ENCODE measurements around the gene RPL31.

DNA sequence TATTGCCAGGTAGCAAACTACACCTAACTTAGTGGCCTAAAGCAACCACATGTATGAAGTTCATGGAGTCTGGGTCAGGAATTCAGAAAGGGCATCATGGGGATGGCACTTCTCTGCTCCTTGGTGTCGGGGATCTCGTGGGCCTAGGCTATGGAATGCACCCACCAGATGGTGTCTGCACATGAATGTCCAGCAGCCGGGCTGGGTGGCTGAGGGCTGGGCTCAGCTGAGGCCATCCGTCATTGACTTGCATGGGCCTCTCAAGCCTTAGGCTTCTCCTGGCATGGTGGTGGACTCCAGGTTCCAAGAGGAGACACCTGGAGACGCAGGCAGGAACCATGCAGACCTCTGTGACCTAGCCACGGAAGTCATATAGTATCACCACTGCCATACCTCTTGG lies 26.0 kb upstream of the RPL31 start:
- TF ChIP-seq, protein P1, sequence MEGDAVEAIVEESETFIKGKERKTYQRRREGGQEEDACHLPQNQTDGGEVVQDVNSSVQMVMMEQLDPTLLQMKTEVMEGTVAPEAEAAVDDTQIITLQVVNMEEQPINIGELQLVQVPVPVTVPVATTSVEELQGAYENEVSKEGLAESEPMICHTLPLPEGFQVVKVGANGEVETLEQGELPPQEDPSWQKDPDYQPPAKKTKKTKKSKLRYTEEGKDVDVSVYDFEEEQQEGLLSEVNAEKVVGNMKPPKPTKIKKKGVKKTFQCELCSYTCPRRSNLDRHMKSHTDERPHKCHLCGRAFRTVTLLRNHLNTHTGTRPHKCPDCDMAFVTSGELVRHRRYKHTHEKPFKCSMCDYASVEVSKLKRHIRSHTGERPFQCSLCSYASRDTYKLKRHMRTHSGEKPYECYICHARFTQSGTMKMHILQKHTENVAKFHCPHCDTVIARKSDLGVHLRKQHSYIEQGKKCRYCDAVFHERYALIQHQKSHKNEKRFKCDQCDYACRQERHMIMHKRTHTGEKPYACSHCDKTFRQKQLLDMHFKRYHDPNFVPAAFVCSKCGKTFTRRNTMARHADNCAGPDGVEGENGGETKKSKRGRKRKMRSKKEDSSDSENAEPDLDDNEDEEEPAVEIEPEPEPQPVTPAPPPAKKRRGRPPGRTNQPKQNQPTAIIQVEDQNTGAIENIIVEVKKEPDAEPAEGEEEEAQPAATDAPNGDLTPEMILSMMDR (IDR thresholded peaks at IDR 0.05), result no peak
- TF ChIP-seq POLR2A (IDR thresholded peaks at IDR 0.05), result no peak
